ENCODE measurements around the gene SLC34A1.
A peak's percentile ranks its signal among the peaks of the same experiment; 100 is the strongest.

Gene SLC34A1

DNA sequence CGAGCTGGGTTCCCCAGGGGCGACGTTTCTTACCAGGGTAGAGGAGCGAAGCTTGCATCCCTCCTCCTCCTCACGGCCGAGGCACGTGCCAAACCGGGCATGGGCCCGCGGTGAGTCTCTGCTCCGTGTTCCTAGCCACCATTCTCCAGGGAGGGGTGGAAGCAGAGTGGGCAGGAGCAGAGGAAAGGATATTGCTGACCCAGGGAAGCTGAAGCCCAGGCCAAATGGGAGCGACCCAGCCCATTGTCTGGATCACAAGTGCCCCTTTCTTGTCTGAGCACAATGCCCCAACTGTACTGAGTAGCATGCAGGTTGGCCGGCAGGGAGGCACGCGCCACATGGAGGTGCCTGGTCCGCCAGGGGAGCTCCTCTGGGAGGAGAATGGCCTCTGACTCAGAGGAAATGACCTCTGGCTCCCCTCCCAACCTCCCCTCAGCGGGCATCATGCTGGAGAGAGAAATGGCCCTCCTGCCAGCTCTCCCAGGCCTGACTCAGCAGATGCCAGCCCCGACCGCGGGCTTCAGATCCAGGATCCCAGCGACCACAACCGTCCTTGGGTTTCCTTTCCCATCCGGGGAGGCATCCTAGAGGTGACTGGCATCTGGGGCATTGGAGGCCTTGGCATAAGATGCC lies 63.5 kb downstream of the SLC34A1 start:
- peak; percentile 45 for DNase-seq (ENCODE audit: extremely low read depth, low read depth)
- no peak for TF ChIP-seq CTCF (IDR thresholded peaks at IDR 0.05; ENCODE audit: low read depth, low read length, missing control alignments)
- H3K4me3 ChIP-seq (replicated peaks; ENCODE audit: low read depth, low read length) = peak overlapping the region; percentile 57
